Peyer's patch (tissue), 4 donors: Measurements from ENCODE around the gene SIGLEC12.

Experiments
- POLR2A ChIP-seq, 2 donors: fragments of 450-650 bp; IDR thresholded peaks; one replicate each; pipeline ENCODE4 v1.5.1; 2017; ENCODE audit warnings: antibody characterized with exemption in 2 of 2, mild to moderate bottlenecking in 2 of 2, moderate library complexity in 2 of 2
- TF ChIP-seq, protein P1 (sequence below), 6 experiments: fragments of 450-650 bp in 4 of 6; fragments of 200-600 bp in 2 of 6; sonication (generic) in 1 of 6; IDR thresholded peaks; one replicate each; pipeline ENCODE4 v1.5.1; 2017 to 2019; ENCODE audit warnings: antibody characterized with exemption in 6 of 6, mild to moderate bottlenecking in 3 of 6, moderate library complexity in 1 of 6

DNA sequence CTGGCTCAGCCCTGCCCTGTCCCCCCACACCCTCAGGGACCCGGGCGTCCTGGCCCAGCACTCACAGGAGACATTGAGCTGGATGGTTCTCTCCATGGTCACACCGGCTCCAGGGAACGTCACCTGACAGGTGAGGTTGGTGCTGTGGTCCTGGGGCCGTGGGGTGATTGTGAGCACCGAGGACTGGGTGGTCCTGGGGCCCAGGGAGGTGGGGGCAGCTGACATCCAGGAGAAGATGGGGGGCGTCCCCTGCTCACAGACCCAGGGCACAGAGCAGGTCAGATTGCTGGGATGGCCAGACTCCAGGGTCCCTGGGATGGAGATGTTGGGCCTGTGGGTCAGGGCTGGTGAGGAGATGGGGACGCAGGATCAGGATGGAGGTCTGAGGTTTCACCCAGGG lies 29.0 kb upstream of the SIGLEC12 start:
- no peak for TF ChIP-seq POLR2A (IDR thresholded peaks at IDR 0.05)
- TF ChIP-seq, protein P1, sequence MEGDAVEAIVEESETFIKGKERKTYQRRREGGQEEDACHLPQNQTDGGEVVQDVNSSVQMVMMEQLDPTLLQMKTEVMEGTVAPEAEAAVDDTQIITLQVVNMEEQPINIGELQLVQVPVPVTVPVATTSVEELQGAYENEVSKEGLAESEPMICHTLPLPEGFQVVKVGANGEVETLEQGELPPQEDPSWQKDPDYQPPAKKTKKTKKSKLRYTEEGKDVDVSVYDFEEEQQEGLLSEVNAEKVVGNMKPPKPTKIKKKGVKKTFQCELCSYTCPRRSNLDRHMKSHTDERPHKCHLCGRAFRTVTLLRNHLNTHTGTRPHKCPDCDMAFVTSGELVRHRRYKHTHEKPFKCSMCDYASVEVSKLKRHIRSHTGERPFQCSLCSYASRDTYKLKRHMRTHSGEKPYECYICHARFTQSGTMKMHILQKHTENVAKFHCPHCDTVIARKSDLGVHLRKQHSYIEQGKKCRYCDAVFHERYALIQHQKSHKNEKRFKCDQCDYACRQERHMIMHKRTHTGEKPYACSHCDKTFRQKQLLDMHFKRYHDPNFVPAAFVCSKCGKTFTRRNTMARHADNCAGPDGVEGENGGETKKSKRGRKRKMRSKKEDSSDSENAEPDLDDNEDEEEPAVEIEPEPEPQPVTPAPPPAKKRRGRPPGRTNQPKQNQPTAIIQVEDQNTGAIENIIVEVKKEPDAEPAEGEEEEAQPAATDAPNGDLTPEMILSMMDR (IDR thresholded peaks at IDR 0.05) = no peak
